Measurements from ENCODE around the gene PCDH9. TPM values are rescaled to one million over a fixed set of nuclear protein-coding genes. Genes with fewer than 3 reads are reported as not detected.

PCDH9 gene
- total RNA-seq, 6 experiments from 2014 or later: 1.6 to 3.9 (median 3.1) TPM

DNA sequence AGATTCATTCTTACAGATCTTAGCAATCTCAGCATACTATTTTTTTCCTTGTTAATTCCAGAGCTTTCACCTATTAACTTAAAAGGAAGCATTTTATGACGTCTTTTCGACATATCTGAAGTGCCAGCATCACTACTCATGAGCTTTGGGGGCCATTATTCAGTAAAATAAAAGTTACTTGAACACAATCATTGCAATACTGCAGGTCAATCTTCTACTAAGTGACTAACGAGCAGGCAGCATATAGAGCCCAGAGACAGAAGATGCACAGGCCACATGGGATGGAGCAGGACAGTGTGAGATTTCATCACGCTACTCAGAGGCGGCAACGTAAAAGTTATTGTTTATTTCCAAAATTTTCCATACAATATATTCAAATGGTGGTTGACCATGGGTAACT is 382.6 kb downstream of the PCDH9 start:
- Histone ChIP-seq H3K4me3 (no peak overlapping the region), H3K36me3 (no peaks in the 10 kb centered on the region), H3K9me3 (no peaks in the 10 kb centered on the region), H3K27me3 (no peaks in the 10 kb centered on the region), H3K27ac (no peak overlapping the region), H3K4me1 (no peaks in the 10 kb centered on the region)
- ATAC-seq (no peak), DNase-seq (no peak)
- intact Hi-C loops (cut with DNase I): no loop called here
- TF ChIP-seq, protein P1, sequence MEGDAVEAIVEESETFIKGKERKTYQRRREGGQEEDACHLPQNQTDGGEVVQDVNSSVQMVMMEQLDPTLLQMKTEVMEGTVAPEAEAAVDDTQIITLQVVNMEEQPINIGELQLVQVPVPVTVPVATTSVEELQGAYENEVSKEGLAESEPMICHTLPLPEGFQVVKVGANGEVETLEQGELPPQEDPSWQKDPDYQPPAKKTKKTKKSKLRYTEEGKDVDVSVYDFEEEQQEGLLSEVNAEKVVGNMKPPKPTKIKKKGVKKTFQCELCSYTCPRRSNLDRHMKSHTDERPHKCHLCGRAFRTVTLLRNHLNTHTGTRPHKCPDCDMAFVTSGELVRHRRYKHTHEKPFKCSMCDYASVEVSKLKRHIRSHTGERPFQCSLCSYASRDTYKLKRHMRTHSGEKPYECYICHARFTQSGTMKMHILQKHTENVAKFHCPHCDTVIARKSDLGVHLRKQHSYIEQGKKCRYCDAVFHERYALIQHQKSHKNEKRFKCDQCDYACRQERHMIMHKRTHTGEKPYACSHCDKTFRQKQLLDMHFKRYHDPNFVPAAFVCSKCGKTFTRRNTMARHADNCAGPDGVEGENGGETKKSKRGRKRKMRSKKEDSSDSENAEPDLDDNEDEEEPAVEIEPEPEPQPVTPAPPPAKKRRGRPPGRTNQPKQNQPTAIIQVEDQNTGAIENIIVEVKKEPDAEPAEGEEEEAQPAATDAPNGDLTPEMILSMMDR (IDR thresholded peaks at IDR 0.05): no peak
- TF ChIP-seq POLR2A (IDR thresholded peaks at IDR 0.05): no peak
- WGBS (ENCODE audit: insufficient coverage, low coverage, low lambda C conversion rate, missing lambda C conversion rate): 80% methylated on average over 6 of the region's 6 CpGs

DNA sequence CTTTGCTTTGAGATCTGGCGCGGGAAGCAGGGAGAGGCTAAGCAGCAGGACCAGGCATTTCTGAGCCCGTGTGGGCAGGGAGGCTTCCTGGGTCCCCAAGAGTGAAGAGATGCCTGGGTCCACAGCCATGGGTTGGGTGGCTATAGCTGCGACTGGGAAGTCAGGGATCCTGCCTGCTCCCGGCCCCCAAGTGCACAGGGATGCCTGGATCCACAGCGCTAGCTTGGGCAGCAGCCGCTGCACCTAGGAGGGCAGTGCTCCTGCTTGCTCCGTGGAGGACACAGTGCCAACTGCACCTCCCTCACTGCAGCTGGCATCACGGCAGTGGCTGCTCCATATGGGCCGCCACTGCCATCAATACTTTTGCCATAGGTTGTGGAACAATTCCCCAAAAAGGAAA is 384.7 kb downstream of the PCDH9 start:
- H3K27me3 ChIP-seq: no peaks in the 10 kb centered on the region
- no peak for TF ChIP-seq POLR2A (IDR thresholded peaks at IDR 0.05)
- TF ChIP-seq, protein P1 (IDR thresholded peaks at IDR 0.05): no peak
- no peak for DNase-seq
- no peaks in the 10 kb centered on the region for H3K4me1 ChIP-seq
- intact Hi-C loops (cut with DNase I): no loop called here
- no peak overlapping the region for H3K4me3 ChIP-seq
- no peaks in the 10 kb centered on the region for H3K9me3 ChIP-seq
- 84% methylated on average over 3 of the region's 10 CpGs for WGBS (ENCODE audit: insufficient coverage, low coverage, low lambda C conversion rate, missing lambda C conversion rate)
- H3K27ac ChIP-seq: no peak overlapping the region
- no peaks in the 10 kb centered on the region for H3K36me3 ChIP-seq
- no peak for ATAC-seq

DNA sequence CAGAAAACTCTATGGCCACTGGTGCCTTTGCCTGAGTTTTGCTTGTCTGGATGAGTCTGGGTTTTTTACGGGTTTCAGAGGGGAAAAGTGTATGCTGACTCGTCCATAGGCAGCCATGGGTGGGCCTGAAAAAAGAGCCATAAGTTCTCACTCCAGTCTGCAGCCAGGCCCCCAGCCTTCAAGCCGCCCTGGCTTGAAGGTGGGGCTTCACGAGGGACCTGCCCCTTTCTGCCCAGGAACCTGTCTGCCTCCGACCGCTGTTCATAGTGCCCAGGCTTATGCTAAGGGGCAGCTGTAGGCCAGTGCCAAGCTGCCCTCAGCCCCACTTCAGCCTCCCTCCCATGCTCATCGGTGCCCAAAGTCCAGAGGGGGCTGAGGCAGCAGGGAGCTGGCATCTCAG is 385.2 kb downstream of the PCDH9 start:
- Histone ChIP-seq H3K9me3 (no peaks in the 10 kb centered on the region), H3K27me3 (no peaks in the 10 kb centered on the region), H3K4me1 (no peaks in the 10 kb centered on the region), H3K27ac (no peak overlapping the region), H3K4me3 (no peak overlapping the region), H3K36me3 (no peaks in the 10 kb centered on the region)
- 60% methylated on average over 2 of the region's 7 CpGs for WGBS (ENCODE audit: insufficient coverage, low coverage, low lambda C conversion rate, missing lambda C conversion rate)
- intact Hi-C loops (cut with DNase I): no loop called here
- TF ChIP-seq, protein P1 (IDR thresholded peaks at IDR 0.05): no peak
- TF ChIP-seq POLR2A (IDR thresholded peaks at IDR 0.05): no peak
- ATAC-seq (no peak), DNase-seq (no peak)

DNA sequence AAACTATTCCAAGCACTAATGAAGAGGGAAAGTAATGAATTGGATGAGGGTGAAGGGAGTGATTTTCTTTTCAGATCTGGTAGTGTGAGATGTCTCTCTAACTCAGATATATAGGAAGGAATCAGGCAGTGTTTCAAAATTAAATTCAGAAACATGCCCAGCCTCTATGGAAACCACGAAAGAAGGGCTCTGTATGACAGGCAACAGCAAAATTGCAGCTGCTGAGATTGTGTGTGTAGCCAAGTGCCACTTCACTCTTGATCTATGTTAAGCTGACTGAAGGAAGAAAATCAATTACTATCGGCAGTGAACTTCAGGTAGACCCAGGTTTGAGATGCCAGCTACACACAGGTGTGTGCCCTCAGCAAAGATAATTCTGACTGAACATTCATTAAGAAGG is 387.4 kb downstream of the PCDH9 start:
- ATAC-seq: no peak
- Histone ChIP-seq H3K27me3 (no peaks in the 10 kb centered on the region), H3K4me3 (no peak overlapping the region), H3K9me3 (no peaks in the 10 kb centered on the region), H3K36me3 (no peaks in the 10 kb centered on the region), H3K27ac (no peak overlapping the region), H3K4me1 (no peaks in the 10 kb centered on the region)
- TF ChIP-seq, protein P1 (IDR thresholded peaks at IDR 0.05): no peak
- no peak for TF ChIP-seq POLR2A (IDR thresholded peaks at IDR 0.05)
- intact Hi-C loops (cut with DNase I): no loop called here
- no peak for DNase-seq
- WGBS (ENCODE audit: insufficient coverage, low coverage, low lambda C conversion rate, missing lambda C conversion rate): 56% methylated on average over 1 of the region's 2 CpGs

DNA sequence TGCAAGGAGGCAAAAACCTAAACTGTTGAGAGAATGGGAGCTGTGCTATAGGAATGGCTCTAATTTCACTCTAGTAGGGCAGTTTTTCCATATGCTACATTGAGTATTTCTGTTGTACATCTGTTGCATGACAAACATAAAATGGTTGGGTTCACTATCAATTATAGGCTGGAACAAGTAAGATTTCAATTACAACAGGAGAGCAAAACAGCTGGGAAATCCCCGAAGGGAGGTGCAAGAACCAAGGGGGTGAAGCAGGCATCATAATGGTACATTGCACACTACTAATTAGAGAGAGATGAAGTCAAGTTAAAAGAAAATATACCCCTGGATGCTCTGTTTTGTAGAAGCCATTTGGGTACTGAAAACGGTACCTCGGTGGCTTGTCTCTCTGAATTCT is 389.5 kb downstream of the PCDH9 start:
- intact Hi-C loops (cut with DNase I): no loop called here
- ATAC-seq (no peak), DNase-seq (no peak)
- H3K4me3 ChIP-seq: no peak overlapping the region
- H3K27ac ChIP-seq: no peak overlapping the region
- H3K4me1 ChIP-seq: no peaks in the 10 kb centered on the region
- H3K9me3 ChIP-seq: no peaks in the 10 kb centered on the region
- no peaks in the 10 kb centered on the region for H3K27me3 ChIP-seq
- TF ChIP-seq POLR2A (IDR thresholded peaks at IDR 0.05): no peak
- TF ChIP-seq, protein P1 (IDR thresholded peaks at IDR 0.05): no peak
- H3K36me3 ChIP-seq: no peaks in the 10 kb centered on the region
- 94% methylated on average over 2 of the region's 3 CpGs for WGBS (ENCODE audit: insufficient coverage, low coverage, low lambda C conversion rate, missing lambda C conversion rate)

Measured in right lobe of liver (tissue), 6 donors.